A549 (cell line): ENCODE results near the gene BRMS1. TPM values are rescaled to one million over a fixed set of nuclear protein-coding genes. Genes with fewer than 3 reads are reported as not detected.
A peak's percentile ranks its signal among the peaks of the same experiment; 100 is the strongest.
"Not testable (repeated sequence)": the region's sequence is repeated elsewhere in the genome, so short reads cannot be mapped to it uniquely, and the experiment has no call there.

Source experiments
- ATAC-seq, 2 experiments: fragments of 200-7000 bp in 1 of 2; fragments of >200 bp in 1 of 2; cut with Nextera tagmentation in 1 of 2; cut with Tn5 transposase in 1 of 2; 3 replicates each; pipeline versions ENCODE4 v1.8.0 to v1.9.1; 2018 to 2020; ENCODE audit warnings: mild to moderate bottlenecking in 1 of 2, moderate library complexity in 1 of 2
- CTCF ChIA-PET: fragments of 300-600 bp; sonication (Branson Sonifier 250); formaldehyde crosslinking; extraction: SDS; loops from one replicate; lab custom pipeline; 2021; ENCODE audit warnings: antibody characterized with exemption, inconsistent platforms; lab: Yijun Ruan, JAX
- POLR2A ChIA-PET: fragments of 350-600 bp; formaldehyde crosslinking; extraction: SDS; loops from one replicate; lab custom pipeline; 2021; ENCODE audit warnings: antibody characterized with exemption, inconsistent platforms; lab: Yijun Ruan, JAX
- DNase-seq, 2 experiments: peaks; one replicate each; pipeline versions ENCODE4 v3.0.0 to v3.0.0-alpha.2; 2011 to 2016; ENCODE audit warnings: low read depth in 1 of 2, low spot score in 1 of 2
- FAIRE-seq: peaks from 2 replicates; lab custom pipeline; 2011; peaks lifted over from hg19 to GRCh38; lab: Jason Lieb, UNC
- H3K27ac ChIP-seq, 2 experiments: fragments of >200 bp; sonication (Bioruptor Twin); formaldehyde crosslinking; 3 replicates each; pipeline ENCODE4 v1.5.1; 2016 to 2017
- H3K4me1 ChIP-seq: fragments of >200 bp; sonication (Bioruptor Twin); formaldehyde crosslinking; 3 replicates; pipeline ENCODE4 v1.6.1; 2016
- H3K4me2 ChIP-seq: fragments of >200 bp; sonication (Bioruptor Twin); formaldehyde crosslinking; 3 replicates; pipeline ENCODE4 v1.6.1; 2016
- H3K4me3 ChIP-seq: fragments of >200 bp; sonication (Bioruptor Twin); formaldehyde crosslinking; 3 replicates; pipeline ENCODE4 v1.5.1; 2016
- H3K9me3 ChIP-seq: fragments of >200 bp; sonication (Bioruptor Twin); formaldehyde crosslinking; 3 replicates; pipeline ENCODE4 v1.6.1; 2016
- CBX8 ChIP-seq: fragments of 200-600 bp; sonication (generic); IDR thresholded peaks from 2 replicates; pipeline ENCODE4 v1.6.1; 2016
- CEBPB ChIP-seq, 2 experiments: fragments of >200 bp in 1 of 2; sonication (Bioruptor Twin) in 1 of 2; formaldehyde crosslinking in 1 of 2; IDR thresholded peaks; 2 replicates each; pipeline ENCODE4 v1.6.1; 2012 to 2016
- EP300 ChIP-seq, 2 experiments: fragments of >200 bp; sonication (Bioruptor Twin); formaldehyde crosslinking; IDR thresholded peaks; 2 replicates in 1 of 2; 3 replicates in 1 of 2; pipeline ENCODE4 v1.6.1; 2016 to 2017
- ESRRA ChIP-seq: fragments of 150-350 bp; IDR thresholded peaks from 2 replicates; pipeline ENCODE4 v1.6.1; 2014; ENCODE audit warnings: mild to moderate bottlenecking, low read length, borderline replicate concordance
- FOSL2 ChIP-seq, 2 experiments: fragments of 450-650 bp in 1 of 2; fragments of >200 bp in 1 of 2; sonication (Bioruptor Twin) in 1 of 2; formaldehyde crosslinking; IDR thresholded peaks; 2 replicates each; pipeline versions ENCODE4 v1.5.0 to v1.6.1; 2016 to 2020; ENCODE audit warnings: mild to moderate bottlenecking in 1 of 2, moderate library complexity in 1 of 2
- KDM1A ChIP-seq: fragments of 200-600 bp; sonication (generic); IDR thresholded peaks from 2 replicates; pipeline ENCODE4 v1.6.1; 2016; ENCODE audit warnings: low read depth, mild to moderate bottlenecking
- KDM5A ChIP-seq: fragments of 200-600 bp; sonication (generic); IDR thresholded peaks from 2 replicates; pipeline ENCODE4 v1.6.1; 2016; ENCODE audit warnings: antibody characterized with exemption, mild to moderate bottlenecking
- MAFK ChIP-seq: fragments of 450-650 bp; IDR thresholded peaks from 2 replicates; pipeline ENCODE4 v1.6.1; 2014; ENCODE audit not compliant: partially characterized antibody
- NFE2L2 ChIP-seq: fragments of 150-350 bp; conservative IDR thresholded peaks from 2 replicates; pipeline ENCODE4 v1.6.1; 2014; ENCODE audit warnings: low read length
- PHF8 ChIP-seq: fragments of 200-600 bp; sonication (generic); IDR thresholded peaks from 2 replicates; pipeline ENCODE4 v1.6.1; 2016; ENCODE audit warnings: low read depth, mild to moderate bottlenecking, antibody characterized with exemption, moderate library complexity, borderline replicate concordance
- POLR2A ChIP-seq: IDR thresholded peaks from 2 replicates; pipeline ENCODE4 v1.6.1; 2012; ENCODE audit warnings: mild to moderate bottlenecking, low read length
- RNF2 ChIP-seq: fragments of 200-600 bp; sonication (generic); IDR thresholded peaks from 2 replicates; pipeline ENCODE4 v1.6.1; 2016; ENCODE audit warnings: low read depth, mild to moderate bottlenecking, antibody characterized with exemption, moderate library complexity, borderline replicate concordance
- WGBS: methylation state at CpG from one replicate; pipeline ENCODE4 v1.1.6; 2017; ENCODE audit errors: missing lambda C conversion rate; 5-methylcytosine and 5-hydroxymethylcytosine counted together
- polyA plus RNA-seq, 4 experiments: library from polyadenylated mRNA; depleted of rRNA in 3 of 4; stranded (reverse); fragments of >200 nt; fragmentation: RNase III in 1 of 4; extraction: RNeasy Plus Mini Kit Qiagen cat#74134 plus additional on column Dnase treatment in 1 of 4; gene quantifications; 2 replicates in 3 of 4; 3 replicates in 1 of 4; pipeline ENCODE4 v1.2.3, GENCODE V29; 2011 to 2017
- TF ChIP-seq, protein P1 (sequence below): fragments of >200 bp; sonication (Bioruptor Twin); formaldehyde crosslinking; IDR thresholded peaks from 3 replicates; pipeline ENCODE4 v1.5.1; 2016
- TF ChIP-seq, protein P2 (sequence below): IDR thresholded peaks from 2 replicates; pipeline ENCODE4 v1.6.1; 2012; ENCODE audit warnings: low read depth, borderline replicate concordance
- TF ChIP-seq, protein P3 (sequence below): fragments of 250-450 bp; sonication (Bioruptor Pico); IDR thresholded peaks from 2 replicates; pipeline ENCODE4 v1.5.0; 2020; ENCODE audit warnings: low read depth, mild to moderate bottlenecking, moderate library complexity

Gene BRMS1
- polyA plus RNA-seq, 2 of the 4 experiments (the other 2 are of a cell fraction): 56.2 to 90.8 TPM

DNA sequence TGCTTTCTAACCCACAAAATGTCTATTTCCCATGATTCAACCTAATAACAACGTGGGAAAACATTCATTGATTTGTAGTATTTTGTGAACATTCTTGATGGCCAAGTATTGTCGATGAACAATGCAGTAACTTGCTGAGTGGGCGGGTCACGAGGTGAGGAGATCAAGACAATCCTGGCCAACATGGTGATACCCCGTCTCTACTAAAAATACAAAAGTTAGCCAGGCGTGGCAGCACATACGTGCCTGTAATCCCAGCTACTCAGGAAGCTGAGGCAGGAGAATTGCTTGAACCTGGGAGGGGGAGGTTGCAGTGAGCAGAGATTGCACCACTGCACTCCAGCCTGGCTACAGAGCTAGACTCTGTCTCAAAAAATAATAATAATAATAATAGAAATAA is 35.4 kb upstream of the BRMS1 start:
- peak overlapping the region; percentile 31 for H3K4me2 ChIP-seq
- 4% methylated on average over 7 of the region's 7 CpGs for WGBS
- ChIA-PET POLR2A (interaction anchor here (0.6 kb wide), 1 partner anchor 100 kb away, joined by 4 read pairs; the partner anchor contains the start of gene DPP3), CTCF (interaction anchor here (0.7 to 57.7 kb wide), 5 partner anchors 9 to 68 kb away, joined by 3 to 1614 read pairs (median 4); partner anchors contain the start of genes MRPL11 and NPAS4)
- H3K27ac ChIP-seq, FAIRE-seq, H3K9me3 ChIP-seq, H3K4me3 ChIP-seq, H3K4me1 ChIP-seq: not testable (repeated sequence)
- peak; percentile 56 for TF ChIP-seq MAFK
- TF ChIP-seq, protein P1, sequence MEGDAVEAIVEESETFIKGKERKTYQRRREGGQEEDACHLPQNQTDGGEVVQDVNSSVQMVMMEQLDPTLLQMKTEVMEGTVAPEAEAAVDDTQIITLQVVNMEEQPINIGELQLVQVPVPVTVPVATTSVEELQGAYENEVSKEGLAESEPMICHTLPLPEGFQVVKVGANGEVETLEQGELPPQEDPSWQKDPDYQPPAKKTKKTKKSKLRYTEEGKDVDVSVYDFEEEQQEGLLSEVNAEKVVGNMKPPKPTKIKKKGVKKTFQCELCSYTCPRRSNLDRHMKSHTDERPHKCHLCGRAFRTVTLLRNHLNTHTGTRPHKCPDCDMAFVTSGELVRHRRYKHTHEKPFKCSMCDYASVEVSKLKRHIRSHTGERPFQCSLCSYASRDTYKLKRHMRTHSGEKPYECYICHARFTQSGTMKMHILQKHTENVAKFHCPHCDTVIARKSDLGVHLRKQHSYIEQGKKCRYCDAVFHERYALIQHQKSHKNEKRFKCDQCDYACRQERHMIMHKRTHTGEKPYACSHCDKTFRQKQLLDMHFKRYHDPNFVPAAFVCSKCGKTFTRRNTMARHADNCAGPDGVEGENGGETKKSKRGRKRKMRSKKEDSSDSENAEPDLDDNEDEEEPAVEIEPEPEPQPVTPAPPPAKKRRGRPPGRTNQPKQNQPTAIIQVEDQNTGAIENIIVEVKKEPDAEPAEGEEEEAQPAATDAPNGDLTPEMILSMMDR: 0 out of 3 replicates have a peak, but pooled peaks have one; percentile 11
- ATAC-seq (peak in 1 of 2 experiments; percentile 79; a peak in 3 of 6 replicates), DNase-seq (peak in 1 of 2 experiments; percentile 41)

DNA sequence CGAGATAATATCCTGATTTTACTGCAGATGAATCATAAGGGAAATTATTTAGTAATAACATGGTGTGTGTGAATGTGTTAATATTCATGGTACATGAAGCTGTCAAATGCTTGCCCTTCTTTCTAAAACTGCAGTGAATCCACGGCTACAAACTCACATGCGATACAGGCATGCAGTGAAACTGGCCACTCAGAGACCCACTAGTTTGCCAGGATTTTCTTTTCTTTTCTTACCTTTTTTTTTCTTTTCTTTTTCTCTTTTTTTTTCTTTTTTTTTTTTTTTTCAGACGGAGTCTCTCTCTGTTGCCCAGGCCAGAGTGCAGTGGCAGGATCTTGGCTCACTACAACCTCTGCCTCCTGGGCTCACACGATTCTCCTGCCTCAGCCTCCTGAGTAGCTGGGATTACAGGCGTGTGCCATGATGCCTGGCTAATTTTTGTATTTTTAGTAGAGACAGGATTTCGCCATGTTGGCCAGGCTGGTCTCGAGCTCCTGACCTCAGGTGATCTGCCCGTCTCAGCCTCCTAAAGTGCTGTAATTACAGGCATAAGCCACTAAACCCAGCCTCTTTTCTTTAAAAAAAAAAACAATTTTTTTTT is 28.9 kb upstream of the BRMS1 start:
- DNase-seq, FAIRE-seq, ATAC-seq, H3K4me3 ChIP-seq, H3K4me2 ChIP-seq, POLR2A ChIA-PET, H3K9me3 ChIP-seq: not testable (repeated sequence)
- peaks cover 17% of the 10 kb centered on the region; the same call in 1 of the 3 replicates for H3K4me1 ChIP-seq
- WGBS: 70% methylated on average over 9 of the region's 9 CpGs
- CTCF ChIA-PET: interaction anchor here (0.6 to 57.7 kb wide), 5 partner anchors 10 to 1256 kb away, joined by 3 to 1614 read pairs (median 5); partner anchors contain the start of genes MRPL11, NPAS4 and NUDT8
- peak overlapping the region in 1 of 2 experiments; percentile 13; a peak in 1 of 6 replicates for H3K27ac ChIP-seq

DNA sequence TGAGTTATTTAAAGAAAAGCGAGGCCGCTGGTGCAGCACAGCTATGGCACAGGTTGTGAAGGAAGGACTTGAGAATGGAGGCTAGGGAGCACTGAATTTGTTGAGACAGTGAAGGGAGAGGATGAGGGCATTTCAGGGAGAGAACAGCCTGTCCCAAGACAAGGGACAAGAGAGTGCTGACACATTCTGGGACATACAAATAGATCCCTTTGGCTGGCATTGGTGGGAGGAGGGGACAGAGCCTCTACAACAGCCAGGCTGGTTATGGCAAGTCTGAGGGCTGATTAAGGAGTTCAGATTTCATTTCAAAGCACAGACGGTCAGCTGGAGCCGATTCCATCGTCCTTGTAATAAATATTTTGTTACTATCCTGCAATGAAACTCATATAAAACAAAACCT is 28.4 kb upstream of the BRMS1 start:
- TF ChIP-seq NFE2L2 (no peak), CBX8 (no peak), KDM1A (no peak), POLR2A (no peak), FOSL2 (IDR thresholded peaks at IDR 0.05) (no peak), FOSL2 (CRISPR knock-in tag; IDR thresholded peaks at IDR 0.05) (no peak), KDM5A (no peak)
- WGBS: 77% methylated on average over 5 of the region's 5 CpGs
- Histone ChIP-seq H3K27ac (peak overlapping the region in 1 of 2 experiments; percentile 84; a peak in 1 of 6 replicates), H3K4me2 (peak overlapping the region; percentile 91; the same call in 1 of the 3 replicates), H3K4me3 (no peak overlapping the region), H3K4me1 (peaks cover 17% of the 10 kb centered on the region; the same call in 1 of the 3 replicates), H3K9me3 (no peaks in the 10 kb centered on the region)
- FAIRE-seq (no peak), DNase-seq (no peak), ATAC-seq (no peak)
- ChIA-PET CTCF (interaction anchor here (0.6 to 1.4 kb wide), 3 partner anchors 11 to 1256 kb away, joined by 3 to 9 read pairs (median 3); partner anchors contain the start of gene NUDT8), POLR2A (no interaction called here)

DNA sequence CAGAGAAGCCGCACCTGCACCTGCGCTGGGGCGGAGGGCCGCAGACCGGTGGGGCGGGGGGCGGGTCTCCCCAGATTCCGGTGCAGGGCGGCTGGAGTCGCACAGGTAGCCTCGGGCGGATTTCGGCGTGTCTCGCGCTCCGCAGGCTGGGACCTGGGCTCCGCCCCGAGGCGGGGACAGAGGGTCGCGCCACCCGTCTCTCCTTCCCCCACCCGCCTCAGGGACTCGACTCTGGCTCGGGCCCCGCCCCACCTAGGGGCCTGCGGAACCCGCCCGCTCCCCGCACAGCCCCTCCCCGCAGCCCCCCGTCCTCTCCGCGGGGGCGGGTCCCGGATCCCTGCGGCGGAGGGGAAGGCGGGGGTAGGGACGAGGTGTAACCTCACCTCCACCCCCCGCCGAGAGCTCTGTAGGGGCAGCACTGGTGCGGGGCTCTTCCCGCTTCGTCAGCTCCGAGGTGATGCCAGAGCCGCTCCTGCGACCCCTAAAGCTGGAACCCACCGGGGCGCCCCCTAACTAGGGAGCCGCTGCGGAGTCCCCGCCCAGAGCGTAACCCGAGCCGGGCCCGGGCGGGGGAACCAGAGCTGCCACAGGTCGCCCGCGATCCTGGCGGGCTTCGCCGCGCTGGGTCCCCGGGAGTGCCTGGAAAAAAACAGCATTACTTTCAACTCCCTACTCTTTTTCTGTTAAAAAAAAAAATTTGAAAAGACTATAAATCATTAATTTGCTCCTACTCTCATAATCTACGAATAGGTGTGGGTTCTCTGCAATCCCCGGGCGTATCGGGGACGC is 26.9 kb upstream of the BRMS1 start, which contains the start of gene SLC29A2:
TSS of gene SLC29A2 (minus strand) at position 134 of the 789 bp plus-strand sequence. CDS start 169 bp downstream, outside the sequence.
- Histone ChIP-seq H3K9me3 (no peaks in the 10 kb centered on the region), H3K4me2 (peak within 1 kb of the TSS; percentile 91), H3K4me3 (peak within 1 kb of the TSS; percentile 98), H3K4me1 (peaks cover 17% of the 10 kb centered on the region; the same call in 1 of the 3 replicates), H3K27ac (peak within 1 kb of the TSS; percentile 84 to 85)
- WGBS: 1% methylated on average over 17 of the region's 72 CpGs
- DNase-seq: peak; percentile 40 to 68
- ATAC-seq: peak; percentile 74 to 83
- POLR2A ChIA-PET: interaction anchor here (0.7 kb wide), 1 partner anchor 27 kb away, joined by 4 read pairs; the partner anchor contains the start of gene BRMS1
- FAIRE-seq: no peak
- CTCF ChIA-PET: interaction anchor here (1.1 to 5.4 kb wide), 3 partner anchors 9 to 17 kb away, joined by 9 to 31 read pairs (median 17); no protein-coding TSS in a partner anchor
- TF ChIP-seq, protein P2, sequence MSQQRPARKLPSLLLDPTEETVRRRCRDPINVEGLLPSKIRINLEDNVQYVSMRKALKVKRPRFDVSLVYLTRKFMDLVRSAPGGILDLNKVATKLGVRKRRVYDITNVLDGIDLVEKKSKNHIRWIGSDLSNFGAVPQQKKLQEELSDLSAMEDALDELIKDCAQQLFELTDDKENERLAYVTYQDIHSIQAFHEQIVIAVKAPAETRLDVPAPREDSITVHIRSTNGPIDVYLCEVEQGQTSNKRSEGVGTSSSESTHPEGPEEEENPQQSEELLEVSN: peak; percentile 44; the same call in 1 of the 2 replicates
- no peak for TF ChIP-seq NFE2L2
- no peak for TF ChIP-seq ESRRA
- TF ChIP-seq EP300 (IDR thresholded peaks at IDR 0.05): no peak
- no peak for TF ChIP-seq CEBPB (IDR thresholded peaks at IDR 0.05)
- TF ChIP-seq PHF8: peak; percentile 42; the same call in 1 of the 2 replicates
- TF ChIP-seq RNF2: 0 out of 2 replicates have a peak, but pooled peaks have one; percentile 65
- TF ChIP-seq, protein P3, sequence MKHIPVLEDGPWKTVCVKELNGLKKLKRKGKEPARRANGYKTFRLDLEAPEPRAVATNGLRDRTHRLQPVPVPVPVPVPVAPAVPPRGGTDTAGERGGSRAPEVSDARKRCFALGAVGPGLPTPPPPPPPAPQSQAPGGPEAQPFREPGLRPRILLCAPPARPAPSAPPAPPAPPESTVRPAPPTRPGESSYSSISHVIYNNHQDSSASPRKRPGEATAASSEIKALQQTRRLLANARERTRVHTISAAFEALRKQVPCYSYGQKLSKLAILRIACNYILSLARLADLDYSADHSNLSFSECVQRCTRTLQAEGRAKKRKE (CRISPR knock-in tag): no peak
